ENCODE results near the gene ATAD3A. TPM values are rescaled to one million over a fixed set of nuclear protein-coding genes. Genes with fewer than 3 reads are reported as not detected.

Gene ATAD3A
- total and polyA plus RNA-seq, 9 of the 15 experiments (the other 6 are each of a cell fraction or from before 2014, with no cell fraction given), result 0.10 to 173 (median 36.7) TPM

DNA sequence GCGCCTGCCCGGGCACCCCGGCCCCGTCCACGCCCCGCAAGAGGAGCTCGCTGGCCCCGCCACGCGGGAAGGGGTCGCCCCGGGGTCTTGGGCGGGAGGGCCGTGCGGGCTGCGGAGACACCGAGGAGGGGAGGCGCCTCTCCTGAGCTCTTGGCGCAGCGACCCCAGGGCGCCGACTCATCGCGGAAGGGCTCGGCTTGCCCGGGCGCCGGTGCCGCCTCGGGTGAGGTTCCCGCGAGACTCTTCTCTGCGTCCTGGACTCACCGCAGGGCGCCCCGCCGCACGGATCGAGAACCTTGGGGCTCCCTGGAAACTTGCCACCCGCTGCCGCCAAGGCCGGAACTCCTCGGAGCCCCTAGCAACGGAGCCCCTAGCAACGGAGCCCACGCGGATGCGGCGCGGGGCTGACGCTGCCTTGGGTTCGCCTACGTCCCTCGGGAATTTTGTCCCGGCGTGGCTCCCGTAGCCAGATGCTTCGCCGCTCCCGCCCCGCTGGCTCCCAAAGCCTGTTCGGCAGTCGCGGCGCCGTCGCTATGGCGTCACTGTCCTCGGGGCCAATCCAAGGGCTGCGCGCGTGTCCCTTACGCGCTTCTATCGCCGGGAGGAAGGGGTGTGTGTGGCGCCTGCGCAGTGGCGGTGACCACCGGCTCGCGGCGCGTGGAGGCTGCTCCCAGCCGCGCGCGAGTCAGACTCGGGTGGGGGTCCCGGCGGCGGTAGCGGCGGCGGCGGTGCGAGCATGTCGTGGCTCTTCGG lies at the start of gene ATAD3A (continued):
- TF ChIP-seq, protein P1, sequence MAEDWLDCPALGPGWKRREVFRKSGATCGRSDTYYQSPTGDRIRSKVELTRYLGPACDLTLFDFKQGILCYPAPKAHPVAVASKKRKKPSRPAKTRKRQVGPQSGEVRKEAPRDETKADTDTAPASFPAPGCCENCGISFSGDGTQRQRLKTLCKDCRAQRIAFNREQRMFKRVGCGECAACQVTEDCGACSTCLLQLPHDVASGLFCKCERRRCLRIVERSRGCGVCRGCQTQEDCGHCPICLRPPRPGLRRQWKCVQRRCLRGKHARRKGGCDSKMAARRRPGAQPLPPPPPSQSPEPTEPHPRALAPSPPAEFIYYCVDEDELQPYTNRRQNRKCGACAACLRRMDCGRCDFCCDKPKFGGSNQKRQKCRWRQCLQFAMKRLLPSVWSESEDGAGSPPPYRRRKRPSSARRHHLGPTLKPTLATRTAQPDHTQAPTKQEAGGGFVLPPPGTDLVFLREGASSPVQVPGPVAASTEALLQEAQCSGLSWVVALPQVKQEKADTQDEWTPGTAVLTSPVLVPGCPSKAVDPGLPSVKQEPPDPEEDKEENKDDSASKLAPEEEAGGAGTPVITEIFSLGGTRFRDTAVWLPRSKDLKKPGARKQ (CRISPR knock-in tag; IDR thresholded peaks at IDR 0.05), result no peak
- TF ChIP-seq, protein P2, sequence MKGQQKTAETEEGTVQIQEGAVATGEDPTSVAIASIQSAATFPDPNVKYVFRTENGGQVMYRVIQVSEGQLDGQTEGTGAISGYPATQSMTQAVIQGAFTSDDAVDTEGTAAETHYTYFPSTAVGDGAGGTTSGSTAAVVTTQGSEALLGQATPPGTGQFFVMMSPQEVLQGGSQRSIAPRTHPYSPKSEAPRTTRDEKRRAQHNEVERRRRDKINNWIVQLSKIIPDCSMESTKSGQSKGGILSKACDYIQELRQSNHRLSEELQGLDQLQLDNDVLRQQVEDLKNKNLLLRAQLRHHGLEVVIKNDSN (CRISPR knock-in tag; IDR thresholded peaks at IDR 0.05), result peak; percentile 57; the same call in 1 of the 2 replicates
- TF ChIP-seq ZZZ3 (IDR thresholded peaks at IDR 0.05), result peak; percentile 86
- TF ChIP-seq HDAC6 (IDR thresholded peaks at IDR 0.05; ENCODE audit: low read depth, low read length), result no peak
- TF ChIP-seq, protein P3, sequence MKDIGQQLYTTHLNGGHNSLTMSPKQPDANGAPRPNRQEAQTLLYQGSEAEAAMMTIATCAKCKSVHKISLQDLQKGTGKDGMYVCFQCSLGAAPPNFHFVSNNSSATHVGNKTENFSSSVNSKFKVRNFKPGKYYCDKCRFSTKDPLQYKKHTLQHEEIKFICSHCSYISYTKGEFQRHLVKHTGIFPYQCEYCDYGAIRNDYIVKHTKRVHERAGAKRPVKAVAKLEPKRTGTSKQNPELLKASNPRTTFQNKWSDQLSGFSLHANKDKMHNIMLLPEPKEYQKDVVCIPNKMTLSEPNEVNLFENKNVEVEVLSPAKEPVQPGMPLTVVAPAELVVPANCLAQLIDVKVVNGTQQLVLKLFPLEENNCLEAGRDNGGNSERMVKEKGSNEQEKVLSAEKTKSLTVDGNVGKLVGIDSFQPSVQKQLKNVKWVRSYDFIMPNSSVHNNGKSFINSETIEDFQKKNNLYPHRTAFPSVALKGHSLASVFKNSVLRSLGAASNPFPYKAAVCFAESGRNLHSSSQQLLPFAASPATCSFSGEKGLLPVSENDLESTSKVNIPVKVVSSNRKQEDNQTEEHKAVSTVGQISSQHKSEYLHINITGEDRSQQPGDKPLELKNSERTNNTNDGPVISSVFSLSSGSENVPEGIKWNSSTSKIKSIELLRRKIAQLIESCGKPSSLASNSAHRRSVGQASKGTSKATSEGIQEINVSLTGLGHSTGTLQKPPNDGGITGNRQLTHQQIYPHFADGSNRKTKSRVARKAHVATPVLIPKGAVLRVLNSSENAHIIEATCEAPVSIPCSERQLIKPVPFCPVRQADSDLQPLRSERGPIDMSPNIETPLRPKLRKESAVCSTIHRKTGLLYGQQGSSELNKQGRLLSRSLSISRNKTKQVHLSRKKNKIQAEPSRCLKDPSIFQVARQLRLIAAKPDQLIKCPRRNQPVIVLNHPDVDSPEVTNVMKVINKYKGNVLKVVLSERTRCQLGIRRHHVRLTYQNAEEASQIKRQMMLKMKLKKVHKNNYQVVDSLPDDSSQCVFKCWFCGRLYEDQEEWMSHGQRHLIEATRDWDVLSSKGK (CRISPR knock-in tag; IDR thresholded peaks at IDR 0.05), result no peak
- no peak for TF ChIP-seq NCOR1 (IDR thresholded peaks at IDR 0.05)
- TF ChIP-seq SNIP1 (IDR thresholded peaks at IDR 0.05; ENCODE audit: low read depth), result no peak
- TF ChIP-seq ESRRB (CRISPR knock-in tag; IDR thresholded peaks at IDR 0.05; ENCODE audit: borderline replicate concordance), result no peak
- TF ChIP-seq, protein P4, sequence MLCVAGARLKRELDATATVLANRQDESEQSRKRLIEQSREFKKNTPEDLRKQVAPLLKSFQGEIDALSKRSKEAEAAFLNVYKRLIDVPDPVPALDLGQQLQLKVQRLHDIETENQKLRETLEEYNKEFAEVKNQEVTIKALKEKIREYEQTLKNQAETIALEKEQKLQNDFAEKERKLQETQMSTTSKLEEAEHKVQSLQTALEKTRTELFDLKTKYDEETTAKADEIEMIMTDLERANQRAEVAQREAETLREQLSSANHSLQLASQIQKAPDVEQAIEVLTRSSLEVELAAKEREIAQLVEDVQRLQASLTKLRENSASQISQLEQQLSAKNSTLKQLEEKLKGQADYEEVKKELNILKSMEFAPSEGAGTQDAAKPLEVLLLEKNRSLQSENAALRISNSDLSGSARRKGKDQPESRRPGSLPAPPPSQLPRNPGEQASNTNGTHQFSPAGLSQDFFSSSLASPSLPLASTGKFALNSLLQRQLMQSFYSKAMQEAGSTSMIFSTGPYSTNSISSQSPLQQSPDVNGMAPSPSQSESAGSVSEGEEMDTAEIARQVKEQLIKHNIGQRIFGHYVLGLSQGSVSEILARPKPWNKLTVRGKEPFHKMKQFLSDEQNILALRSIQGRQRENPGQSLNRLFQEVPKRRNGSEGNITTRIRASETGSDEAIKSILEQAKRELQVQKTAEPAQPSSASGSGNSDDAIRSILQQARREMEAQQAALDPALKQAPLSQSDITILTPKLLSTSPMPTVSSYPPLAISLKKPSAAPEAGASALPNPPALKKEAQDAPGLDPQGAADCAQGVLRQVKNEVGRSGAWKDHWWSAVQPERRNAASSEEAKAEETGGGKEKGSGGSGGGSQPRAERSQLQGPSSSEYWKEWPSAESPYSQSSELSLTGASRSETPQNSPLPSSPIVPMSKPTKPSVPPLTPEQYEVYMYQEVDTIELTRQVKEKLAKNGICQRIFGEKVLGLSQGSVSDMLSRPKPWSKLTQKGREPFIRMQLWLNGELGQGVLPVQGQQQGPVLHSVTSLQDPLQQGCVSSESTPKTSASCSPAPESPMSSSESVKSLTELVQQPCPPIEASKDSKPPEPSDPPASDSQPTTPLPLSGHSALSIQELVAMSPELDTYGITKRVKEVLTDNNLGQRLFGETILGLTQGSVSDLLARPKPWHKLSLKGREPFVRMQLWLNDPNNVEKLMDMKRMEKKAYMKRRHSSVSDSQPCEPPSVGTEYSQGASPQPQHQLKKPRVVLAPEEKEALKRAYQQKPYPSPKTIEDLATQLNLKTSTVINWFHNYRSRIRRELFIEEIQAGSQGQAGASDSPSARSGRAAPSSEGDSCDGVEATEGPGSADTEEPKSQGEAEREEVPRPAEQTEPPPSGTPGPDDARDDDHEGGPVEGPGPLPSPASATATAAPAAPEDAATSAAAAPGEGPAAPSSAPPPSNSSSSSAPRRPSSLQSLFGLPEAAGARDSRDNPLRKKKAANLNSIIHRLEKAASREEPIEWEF (CRISPR knock-in tag; IDR thresholded peaks at IDR 0.05), result no peak
- no peak for TF ChIP-seq ZNF175 (CRISPR knock-in tag; IDR thresholded peaks at IDR 0.05; ENCODE audit: low read depth)
- TF ChIP-seq ZNF780A (CRISPR knock-in tag; IDR thresholded peaks at IDR 0.05), result no peak

Measured in K562 (cell line).